GM23248 (cell line): ENCODE data around the gene HOOK1.

Experiments
- EZH2 ChIP-seq: fragments of 200-600 bp; sonication (generic); IDR thresholded peaks from 2 replicates; pipeline ENCODE4 v1.6.1; 2018; ENCODE audit warnings: antibody characterized with exemption, mild to moderate bottlenecking; ENCODE audit not compliant: insufficient read depth, poor library complexity, severe bottlenecking
- EZH2phosphoT487 ChIP-seq: fragments of 200-600 bp; sonication (generic); IDR thresholded peaks from 2 replicates; pipeline ENCODE4 v1.6.1; 2018; ENCODE audit warnings: antibody characterized with exemption, moderate library complexity, mild to moderate bottlenecking, low read depth; ENCODE audit not compliant: insufficient read depth

DNA sequence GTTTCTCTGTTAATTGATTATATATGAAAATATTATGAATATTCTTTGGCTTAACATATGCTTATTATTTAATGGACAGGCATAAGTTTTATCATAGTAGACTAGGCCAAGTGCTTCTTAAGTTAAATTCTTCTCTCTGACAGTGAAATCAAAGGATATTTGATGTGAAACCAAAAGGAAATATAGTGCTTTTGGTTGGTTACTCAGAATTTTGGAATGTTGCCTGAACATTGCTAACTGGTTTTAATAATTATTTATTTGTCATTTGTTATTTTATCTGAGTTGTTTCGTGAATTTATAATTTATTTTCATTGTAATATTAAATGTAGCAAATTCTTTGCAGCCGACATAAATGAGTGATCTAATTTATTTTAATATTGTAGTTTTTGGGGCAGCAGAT lies 18.3 kb downstream of the HOOK1 start:
- TF ChIP-seq EZH2phosphoT487 (no peak), EZH2 (no peak)
